Measurements from ENCODE around the gene CNTN4. TPM values are rescaled to one million over a fixed set of nuclear protein-coding genes. Genes with fewer than 3 reads are reported as not detected.

CNTN4 gene
- total RNA-seq, 1 donor from 2014 or later: not detected

- no peak for TF ChIP-seq EZH2 (IDR thresholded peaks at IDR 0.05; ENCODE audit: insufficient read depth, low read length)
- TF ChIP-seq CTCF (IDR thresholded peaks at IDR 0.05; ENCODE audit: insufficient read depth, low read depth, low read length): no peak
- Histone ChIP-seq H3K27me3 (ENCODE audit: insufficient read depth, low read length) (no peaks in the 10 kb centered on the region), H3K4me1 (ENCODE audit: insufficient read depth, low read length) (no peaks in the 10 kb centered on the region), H3K27ac (ENCODE audit: low read depth, low read length) (no peak overlapping the region), H3K36me3 (ENCODE audit: insufficient read depth, low read length) (no peaks in the 10 kb centered on the region), H3K4me2 (ENCODE audit: low read length) (no peak overlapping the region), H3K4me3 (ENCODE audit: insufficient read depth, low read depth, low read length) (no peak overlapping the region), H3K79me2 (ENCODE audit: insufficient read depth, low read length) (no peaks in the 10 kb centered on the region), H4K20me1 (ENCODE audit: insufficient read depth, low read length) (no peaks in the 10 kb centered on the region), H2AFZ (ENCODE audit: low read depth, low read length) (no peak overlapping the region), H3K9me3 (ENCODE audit: insufficient read depth, low read depth, low read length) (no peaks in the 10 kb centered on the region), H3K9ac (ENCODE audit: low read length) (no peak overlapping the region)
- no peak for FAIRE-seq
- H3K4me1 Mint-ChIP-seq (ENCODE audit: low read depth, unreplicated experiment): no peaks in the 10 kb centered on the region
- no peak overlapping the region for H3K4me3 Mint-ChIP-seq (ENCODE audit: unreplicated experiment)
- DNase-seq (ENCODE audit: low read depth): no peak
- no peaks in the 10 kb centered on the region for H3K27me3 Mint-ChIP-seq (ENCODE audit: low read depth, unreplicated experiment)
- no peaks in the 10 kb centered on the region for H3K36me3 Mint-ChIP-seq (ENCODE audit: low read depth, unreplicated experiment)
- H3K9me3 Mint-ChIP-seq (ENCODE audit: unreplicated experiment): peaks cover 3% of the 10 kb centered on the region
- H3K27ac Mint-ChIP-seq (ENCODE audit: unreplicated experiment): no peak overlapping the region
These were observed 460.1 kb downstream of the CNTN4 start for GRCh38 chr3:2558796-2559195.

DNA sequence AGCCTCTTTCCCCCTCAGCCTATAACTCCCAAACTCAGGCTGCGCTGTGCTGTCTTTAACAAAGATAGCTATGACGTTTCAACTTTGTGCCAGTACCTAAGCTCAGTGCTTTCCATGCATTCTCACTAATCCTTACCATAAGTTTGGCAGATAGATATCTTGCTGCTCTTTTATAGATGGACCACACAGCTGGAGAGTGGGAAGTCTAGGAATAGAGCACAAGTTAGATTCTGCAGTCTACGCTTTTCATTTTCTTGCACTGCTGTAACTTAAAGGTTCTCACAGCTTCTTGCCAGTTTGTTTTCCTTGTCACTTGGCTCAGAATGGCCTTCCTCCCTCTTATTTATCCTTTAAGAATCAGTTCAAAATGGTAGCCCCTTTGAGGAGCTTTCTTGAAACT, 468.8 kb downstream of the CNTN4 start:
- no peak for FAIRE-seq
- Histone ChIP-seq H3K27ac (ENCODE audit: low read depth, low read length) (no peak overlapping the region), H2AFZ (ENCODE audit: low read depth, low read length) (no peak overlapping the region), H4K20me1 (ENCODE audit: insufficient read depth, low read length) (no peaks in the 10 kb centered on the region), H3K27me3 (ENCODE audit: insufficient read depth, low read length) (no peaks in the 10 kb centered on the region), H3K4me2 (ENCODE audit: low read length) (no peak overlapping the region), H3K9me3 (ENCODE audit: insufficient read depth, low read depth, low read length) (peaks cover 4% of the 10 kb centered on the region), H3K4me1 (ENCODE audit: insufficient read depth, low read length) (no peaks in the 10 kb centered on the region), H3K4me3 (ENCODE audit: insufficient read depth, low read depth, low read length) (no peak overlapping the region), H3K79me2 (ENCODE audit: insufficient read depth, low read length) (no peaks in the 10 kb centered on the region), H3K36me3 (ENCODE audit: insufficient read depth, low read length) (no peaks in the 10 kb centered on the region), H3K9ac (ENCODE audit: low read length) (no peak overlapping the region)
- no peak for DNase-seq (ENCODE audit: low read depth)
- TF ChIP-seq CTCF (IDR thresholded peaks at IDR 0.05; ENCODE audit: insufficient read depth, low read depth, low read length) (no peak), EZH2 (IDR thresholded peaks at IDR 0.05; ENCODE audit: insufficient read depth, low read length) (no peak)
- Mint-ChIP-seq H3K27ac (ENCODE audit: unreplicated experiment) (no peak overlapping the region), H3K4me1 (ENCODE audit: low read depth, unreplicated experiment) (no peaks in the 10 kb centered on the region), H3K4me3 (ENCODE audit: unreplicated experiment) (no peak overlapping the region), H3K36me3 (ENCODE audit: low read depth, unreplicated experiment) (no peaks in the 10 kb centered on the region), H3K27me3 (ENCODE audit: low read depth, unreplicated experiment) (no peaks in the 10 kb centered on the region), H3K9me3 (ENCODE audit: unreplicated experiment) (peaks cover 8% of the 10 kb centered on the region)

GRCh38 chr3:2568156-2568555, 469.5 kb downstream of the CNTN4 start:
- Histone ChIP-seq H3K4me1 (ENCODE audit: insufficient read depth, low read length) (no peaks in the 10 kb centered on the region), H3K36me3 (ENCODE audit: insufficient read depth, low read length) (no peaks in the 10 kb centered on the region), H3K4me3 (ENCODE audit: insufficient read depth, low read depth, low read length) (no peak overlapping the region), H3K9ac (ENCODE audit: low read length) (no peak overlapping the region), H4K20me1 (ENCODE audit: insufficient read depth, low read length) (no peaks in the 10 kb centered on the region), H2AFZ (ENCODE audit: low read depth, low read length) (no peak overlapping the region), H3K9me3 (ENCODE audit: insufficient read depth, low read depth, low read length) (peaks cover 4% of the 10 kb centered on the region), H3K27me3 (ENCODE audit: insufficient read depth, low read length) (no peaks in the 10 kb centered on the region), H3K79me2 (ENCODE audit: insufficient read depth, low read length) (no peaks in the 10 kb centered on the region), H3K4me2 (ENCODE audit: low read length) (no peak overlapping the region), H3K27ac (ENCODE audit: low read depth, low read length) (no peak overlapping the region)
- no peak for FAIRE-seq
- no peak overlapping the region for H3K4me3 Mint-ChIP-seq (ENCODE audit: unreplicated experiment)
- peaks cover 8% of the 10 kb centered on the region for H3K9me3 Mint-ChIP-seq (ENCODE audit: unreplicated experiment)
- H3K4me1 Mint-ChIP-seq (ENCODE audit: low read depth, unreplicated experiment): no peaks in the 10 kb centered on the region
- DNase-seq (ENCODE audit: low read depth): no peak
- H3K36me3 Mint-ChIP-seq (ENCODE audit: low read depth, unreplicated experiment): no peaks in the 10 kb centered on the region
- no peaks in the 10 kb centered on the region for H3K27me3 Mint-ChIP-seq (ENCODE audit: low read depth, unreplicated experiment)
- H3K27ac Mint-ChIP-seq (ENCODE audit: unreplicated experiment): no peak overlapping the region
- no peak for TF ChIP-seq EZH2 (IDR thresholded peaks at IDR 0.05; ENCODE audit: insufficient read depth, low read length)
- TF ChIP-seq CTCF (IDR thresholded peaks at IDR 0.05; ENCODE audit: insufficient read depth, low read depth, low read length): no peak
